Testis (tissue), 3 donors: Measurements from ENCODE around the gene NXPH3. TPM values are rescaled to one million over a fixed set of nuclear protein-coding genes. Genes with fewer than 3 reads are reported as not detected.

Experiments used
- DNase-seq: peaks from one replicate; pipeline ENCODE4 v3.0.0-alpha.2; 2019
- H3K27ac ChIP-seq, 2 donors: fragments of 200-600 bp; sonication (generic); one replicate each; pipeline ENCODE4 v1.5.1; 2019
- H3K27me3 ChIP-seq: fragments of 200-600 bp; sonication (generic); one replicate; pipeline ENCODE4 v1.5.1; 2019
- H3K36me3 ChIP-seq: fragments of 200-600 bp; sonication (generic); one replicate; pipeline ENCODE4 v1.5.1; 2017; ENCODE audit warnings: low read depth; ENCODE audit errors: missing control alignments
- H3K4me1 ChIP-seq: fragments of 200-600 bp; sonication (generic); one replicate; pipeline ENCODE4 v1.5.1; 2019
- H3K4me3 ChIP-seq, 2 donors: fragments of 200-600 bp; sonication (generic); one replicate each; pipeline ENCODE4 v1.5.1; 2017 to 2019
- H3K9me3 ChIP-seq: fragments of 200-600 bp; sonication (generic); one replicate; pipeline ENCODE4 v1.5.1; 2017
- POLR2A ChIP-seq: fragments of 450-650 bp; IDR thresholded peaks from one replicate; pipeline ENCODE4 v1.6.1; 2017; ENCODE audit warnings: antibody characterized with exemption, mild to moderate bottlenecking, moderate library complexity
- WGBS, 2 donors: methylation state at CpG; one replicate each; pipeline ENCODE4 v1.1.5; 2018; 5-methylcytosine and 5-hydroxymethylcytosine counted together
- intact Hi-C: fragments of 100-400 bp; cut with DNase I; formaldehyde crosslinking; loops from one replicate; pipeline ENCODE4 v1.15.1; 2023; ENCODE audit warnings: low total_unique reads
- polyA plus RNA-seq: library from polyadenylated mRNA; stranded (reverse); fragments of 350-450 nt; fragmentation: Illumina TruSeq; extraction: RNeasy Lipid Tissue Mini Kit (QIAGEN cat#74804); gene quantifications from one replicate; pipeline ENCODE4 v1.2.3, GENCODE V29; 2014; ENCODE audit warnings: low read depth, low replicate concordance; ENCODE audit not compliant: insufficient read depth
- total RNA-seq, 2 donors: library from RNA; depleted of rRNA; stranded (reverse); fragments of >200 nt; gene quantifications; one replicate each; pipeline ENCODE4 v1.2.3, GENCODE V29; 2016
- TF ChIP-seq, protein P1 (sequence below), 3 experiments: fragments of 450-650 bp in 2 of 3; fragments of 200-600 bp in 1 of 3; sonication (generic) in 1 of 3; IDR thresholded peaks; one replicate each; pipeline ENCODE4 v1.5.1; 2016 to 2019; ENCODE audit warnings: antibody characterized with exemption in 3 of 3, mild to moderate bottlenecking in 2 of 3, moderate library complexity in 1 of 3

Gene NXPH3
- total and polyA plus RNA-seq, 3 donors from 2014 or later, result 4.1 to 5.8 (median 5.6) TPM

DNA sequence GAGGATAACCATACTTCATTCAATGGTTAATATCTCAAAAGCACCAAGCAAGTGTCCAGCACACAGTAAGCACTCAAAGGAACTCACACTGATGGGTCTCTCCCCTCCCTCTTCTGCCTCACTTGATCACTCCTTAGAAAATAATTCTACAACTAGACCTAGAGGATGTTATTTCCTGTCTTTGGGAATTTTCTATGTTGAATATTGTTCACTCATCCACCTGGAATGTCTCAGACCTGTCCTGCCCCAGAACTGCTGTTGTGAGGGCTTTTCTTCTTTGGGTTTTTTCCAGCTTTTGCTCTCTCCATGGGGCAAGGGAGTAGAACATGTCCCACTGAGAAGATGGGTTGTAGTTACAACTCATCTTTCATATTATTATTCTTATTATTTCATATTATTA is 25.3 kb downstream of the NXPH3 start:
- Histone ChIP-seq H3K9me3 (no peaks in the 10 kb centered on the region), H3K36me3 (no peaks in the 10 kb centered on the region), H3K4me1 (peaks cover 19% of the 10 kb centered on the region), H3K27ac (no peak overlapping the region), H3K27me3 (no peaks in the 10 kb centered on the region), H3K4me3 (no peak overlapping the region)
- TF ChIP-seq, protein P1, sequence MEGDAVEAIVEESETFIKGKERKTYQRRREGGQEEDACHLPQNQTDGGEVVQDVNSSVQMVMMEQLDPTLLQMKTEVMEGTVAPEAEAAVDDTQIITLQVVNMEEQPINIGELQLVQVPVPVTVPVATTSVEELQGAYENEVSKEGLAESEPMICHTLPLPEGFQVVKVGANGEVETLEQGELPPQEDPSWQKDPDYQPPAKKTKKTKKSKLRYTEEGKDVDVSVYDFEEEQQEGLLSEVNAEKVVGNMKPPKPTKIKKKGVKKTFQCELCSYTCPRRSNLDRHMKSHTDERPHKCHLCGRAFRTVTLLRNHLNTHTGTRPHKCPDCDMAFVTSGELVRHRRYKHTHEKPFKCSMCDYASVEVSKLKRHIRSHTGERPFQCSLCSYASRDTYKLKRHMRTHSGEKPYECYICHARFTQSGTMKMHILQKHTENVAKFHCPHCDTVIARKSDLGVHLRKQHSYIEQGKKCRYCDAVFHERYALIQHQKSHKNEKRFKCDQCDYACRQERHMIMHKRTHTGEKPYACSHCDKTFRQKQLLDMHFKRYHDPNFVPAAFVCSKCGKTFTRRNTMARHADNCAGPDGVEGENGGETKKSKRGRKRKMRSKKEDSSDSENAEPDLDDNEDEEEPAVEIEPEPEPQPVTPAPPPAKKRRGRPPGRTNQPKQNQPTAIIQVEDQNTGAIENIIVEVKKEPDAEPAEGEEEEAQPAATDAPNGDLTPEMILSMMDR (IDR thresholded peaks at IDR 0.05), result no peak
- TF ChIP-seq POLR2A, result no peak
- intact Hi-C loops, result no loop called here
- DNase-seq, result no peak

DNA sequence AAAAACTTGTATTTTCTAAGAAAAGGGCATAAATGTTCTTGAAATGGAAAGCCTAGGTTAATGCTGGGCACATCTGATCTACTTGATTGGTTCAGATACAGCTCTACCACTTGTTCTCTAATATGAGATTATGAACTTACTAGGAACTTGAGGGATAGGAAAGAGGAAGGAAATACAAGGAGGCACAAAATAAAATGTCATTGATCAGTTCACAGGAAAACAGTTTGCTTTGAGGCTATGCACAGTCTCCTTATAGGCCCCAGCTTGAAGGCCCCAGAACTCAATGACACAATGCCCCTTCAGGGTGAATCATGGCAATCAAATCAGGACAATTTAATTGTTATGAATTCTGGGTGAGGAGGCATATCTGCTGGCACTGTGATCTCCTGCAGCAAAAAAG is 27.1 kb downstream of the NXPH3 start:
- intact Hi-C loops, result no loop called here
- Histone ChIP-seq H3K27me3 (no peaks in the 10 kb centered on the region), H3K4me1 (peaks cover 8% of the 10 kb centered on the region), H3K9me3 (no peaks in the 10 kb centered on the region), H3K36me3 (no peaks in the 10 kb centered on the region), H3K4me3 (no peak overlapping the region), H3K27ac (peak overlapping the region in 1 of 2 donors; percentile 38)
- TF ChIP-seq POLR2A, result no peak
- TF ChIP-seq, protein P1 (IDR thresholded peaks at IDR 0.05), result no peak
- DNase-seq, result no peak

DNA sequence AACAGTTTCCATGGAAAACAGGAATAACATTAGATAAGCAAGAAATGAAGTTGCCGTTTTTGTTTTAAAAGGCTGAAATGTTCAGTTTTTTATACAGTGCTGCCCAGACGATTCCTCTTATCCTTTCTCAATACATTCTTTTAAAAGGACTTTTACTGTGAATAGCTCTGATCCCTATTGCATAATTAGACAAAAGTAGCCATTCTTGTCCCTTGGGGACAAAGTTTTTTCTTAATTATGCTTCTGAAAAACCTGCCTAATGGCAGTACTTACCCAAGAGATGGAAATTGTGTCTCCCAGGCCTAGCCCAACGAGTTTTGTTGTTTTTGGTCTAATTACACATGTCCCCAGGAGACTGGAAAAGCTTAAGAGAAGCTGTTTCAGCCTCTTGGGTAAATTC is 27.6 kb downstream of the NXPH3 start:
- Histone ChIP-seq H3K36me3 (no peaks in the 10 kb centered on the region), H3K4me3 (no peak overlapping the region), H3K27ac (peak overlapping the region in 1 of 2 donors; percentile 38), H3K4me1 (peaks cover 8% of the 10 kb centered on the region), H3K9me3 (no peaks in the 10 kb centered on the region), H3K27me3 (no peaks in the 10 kb centered on the region)
- intact Hi-C loops, result no loop called here
- no peak for DNase-seq
- TF ChIP-seq, protein P1 (IDR thresholded peaks at IDR 0.05), result no peak
- TF ChIP-seq POLR2A, result no peak
- WGBS, 2 donors, result 30 to 42% methylated on average over 3 of the region's 3 CpGs

GRCh38 chr17:49603720-49604119 is 28.0 kb downstream of the NXPH3 start:
- Histone ChIP-seq H3K36me3 (no peaks in the 10 kb centered on the region), H3K9me3 (no peaks in the 10 kb centered on the region), H3K4me1 (peaks cover 8% of the 10 kb centered on the region), H3K27ac (peak overlapping the region; percentile 9 to 38), H3K27me3 (no peaks in the 10 kb centered on the region), H3K4me3 (no peak overlapping the region)
- 50 to 54% methylated on average over 2 of the region's 2 CpGs for WGBS, 2 donors
- intact Hi-C loops, result no loop called here
- TF ChIP-seq POLR2A, result no peak
- TF ChIP-seq, protein P1 (IDR thresholded peaks at IDR 0.05), result no peak
- no peak for DNase-seq

GRCh38 chr17:49604314-49604869 is 28.7 kb downstream of the NXPH3 start:
- H3K27ac ChIP-seq, result peak overlapping the region; percentile 9 to 38

More at GRCh38 chr17:49604314-49604869, 28.7 kb downstream of the NXPH3 start:
- intact Hi-C loops, result no loop called here
- Histone ChIP-seq H3K36me3 (no peaks in the 10 kb centered on the region), H3K27me3 (no peaks in the 10 kb centered on the region), H3K4me3 (no peak overlapping the region), H3K9me3 (no peaks in the 10 kb centered on the region), H3K4me1 (peaks cover 8% of the 10 kb centered on the region)
- no peak for TF ChIP-seq POLR2A
- TF ChIP-seq, protein P1 (IDR thresholded peaks at IDR 0.05), result no peak
- no peak for DNase-seq
- WGBS, 2 donors, result 88 to 93% methylated on average over 7 of the region's 7 CpGs
